ENCODE data around the gene OR2G6. TPM values are rescaled to one million over a fixed set of nuclear protein-coding genes. Genes with fewer than 3 reads are reported as not detected.

Gene OR2G6
- total and polyA plus RNA-seq, 2 of the 8 experiments (the other 6 are each of a cell fraction or from before 2014, with no cell fraction given): not detected

GRCh38 chr1:248576260-248576980, 68.5 kb downstream of the OR2G6 start (continued):
- no peak for TF ChIP-seq USF2 (IDR thresholded peaks at IDR 0.05; ENCODE audit: low read length)
- no peak for TF ChIP-seq EZH2 (IDR thresholded peaks at IDR 0.05; ENCODE audit: low read depth, low read length, severe bottlenecking)
- TF ChIP-seq TEAD4 (IDR thresholded peaks at IDR 0.05; ENCODE audit: low read depth, low read length): no peak
- no peak for TF ChIP-seq CTCF (IDR thresholded peaks at IDR 0.05; ENCODE audit: control extremely low read depth in 1 of 3, insufficient read depth in 1 of 3, low read depth in 1 of 3, low read length in 3 of 3)
- no peak for TF ChIP-seq SUZ12 (IDR thresholded peaks at IDR 0.05; ENCODE audit: low read length)
- no peak for TF ChIP-seq BACH1 (IDR thresholded peaks at IDR 0.05; ENCODE audit: low read length)
- no peak for TF ChIP-seq BCL11A (IDR thresholded peaks at IDR 0.05; ENCODE audit: low read depth in 2 of 2, low read length in 2 of 2)

Other genes starting within 250 kb of the OR2G6 start
- not detected in 2 replicates for gene OR2T33, start 230.1 kb upstream of the OR2G6 start, total RNA-seq (2021; fragmentation: NEBNext Ultra II Directional; extraction: Animal tissue kit (Norgen Biotek cat#: 25700))
- not detected in 2 replicates for gene OR2T33, start 230.1 kb upstream of the OR2G6 start, polyA plus RNA-seq (2011; rRNA removed)
- not detected in 2 replicates for gene OR2T12, start 204.6 kb upstream of the OR2G6 start, total RNA-seq (2021; fragmentation: NEBNext Ultra II Directional; extraction: Animal tissue kit (Norgen Biotek cat#: 25700))
- not detected in 2 replicates for gene OR2T12, start 204.6 kb upstream of the OR2G6 start, polyA plus RNA-seq (2011; rRNA removed)
- gene OR2M7, start 183.5 kb upstream of the OR2G6 start, total RNA-seq (2021; fragmentation: NEBNext Ultra II Directional; extraction: Animal tissue kit (Norgen Biotek cat#: 25700)): not detected in 2 replicates
- not detected in 2 replicates for gene OR2M7, start 183.5 kb upstream of the OR2G6 start, polyA plus RNA-seq (2011; rRNA removed)
- gene OR14C36, start 159.3 kb upstream of the OR2G6 start, total RNA-seq (2021; fragmentation: NEBNext Ultra II Directional; extraction: Animal tissue kit (Norgen Biotek cat#: 25700)): not detected in 2 replicates
- gene OR14C36, start 159.3 kb upstream of the OR2G6 start, polyA plus RNA-seq (2011; rRNA removed): not detected in 2 replicates
- not detected in 2 replicates for gene OR2T4, start 146.4 kb upstream of the OR2G6 start, total RNA-seq (2021; fragmentation: NEBNext Ultra II Directional; extraction: Animal tissue kit (Norgen Biotek cat#: 25700))
- not detected in 2 replicates for gene OR2T4, start 146.4 kb upstream of the OR2G6 start, polyA plus RNA-seq (2011; rRNA removed)
- not detected in 2 replicates for gene OR2T6, start 132.3 kb upstream of the OR2G6 start, total RNA-seq (2021; fragmentation: NEBNext Ultra II Directional; extraction: Animal tissue kit (Norgen Biotek cat#: 25700))
- not detected in 2 replicates for gene OR2T6, start 132.3 kb upstream of the OR2G6 start, polyA plus RNA-seq (2011; rRNA removed)
- gene OR2T1, start 105.0 kb upstream of the OR2G6 start, total RNA-seq (2021; fragmentation: NEBNext Ultra II Directional; extraction: Animal tissue kit (Norgen Biotek cat#: 25700)): not detected in 2 replicates
- gene OR2T1, start 105.0 kb upstream of the OR2G6 start, polyA plus RNA-seq (2011; rRNA removed): not detected in 2 replicates
- gene OR2T2, start 62.4 kb upstream of the OR2G6 start, total RNA-seq (2021; fragmentation: NEBNext Ultra II Directional; extraction: Animal tissue kit (Norgen Biotek cat#: 25700)): not detected in 2 replicates
- gene OR2T2, start 62.4 kb upstream of the OR2G6 start, polyA plus RNA-seq (2011; rRNA removed): not detected in 2 replicates
- gene OR2T3, start 34.7 kb upstream of the OR2G6 start, total RNA-seq (2021; fragmentation: NEBNext Ultra II Directional; extraction: Animal tissue kit (Norgen Biotek cat#: 25700)): not detected in 2 replicates
- not detected in 2 replicates for gene OR2T3, start 34.7 kb upstream of the OR2G6 start, polyA plus RNA-seq (2011; rRNA removed)
- gene OR2T5, start 19.5 kb upstream of the OR2G6 start, total RNA-seq (2021; fragmentation: NEBNext Ultra II Directional; extraction: Animal tissue kit (Norgen Biotek cat#: 25700)): not detected in 2 replicates
- not detected in 2 replicates for gene OR2T5, start 19.5 kb upstream of the OR2G6 start, polyA plus RNA-seq (2011; rRNA removed)
- gene OR2T29, start 54.7 kb downstream of the OR2G6 start, total RNA-seq (2021; fragmentation: NEBNext Ultra II Directional; extraction: Animal tissue kit (Norgen Biotek cat#: 25700)): not detected in 2 replicates
- not detected in 2 replicates for gene OR2T29, start 54.7 kb downstream of the OR2G6 start, polyA plus RNA-seq (2011; rRNA removed)
- gene OR2T34, start 66.7 kb downstream of the OR2G6 start, total RNA-seq (2021; fragmentation: NEBNext Ultra II Directional; extraction: Animal tissue kit (Norgen Biotek cat#: 25700)): not detected in 2 replicates
- not detected in 2 replicates for gene OR2T34, start 66.7 kb downstream of the OR2G6 start, polyA plus RNA-seq (2011; rRNA removed)
- not detected in 2 replicates for gene OR2T10, start 89.6 kb downstream of the OR2G6 start, total RNA-seq (2021; fragmentation: NEBNext Ultra II Directional; extraction: Animal tissue kit (Norgen Biotek cat#: 25700))
- not detected in 2 replicates for gene OR2T10, start 89.6 kb downstream of the OR2G6 start, polyA plus RNA-seq (2011; rRNA removed)
- gene OR2T11, start 127.0 kb downstream of the OR2G6 start, total RNA-seq (2021; fragmentation: NEBNext Ultra II Directional; extraction: Animal tissue kit (Norgen Biotek cat#: 25700)): not detected in 2 replicates
- gene OR2T11, start 127.0 kb downstream of the OR2G6 start, polyA plus RNA-seq (2011; rRNA removed): not detected in 2 replicates
- not detected in 2 replicates for gene OR2T35, start 137.2 kb downstream of the OR2G6 start, total RNA-seq (2021; fragmentation: NEBNext Ultra II Directional; extraction: Animal tissue kit (Norgen Biotek cat#: 25700))
- gene OR2T35, start 137.2 kb downstream of the OR2G6 start, polyA plus RNA-seq (2011; rRNA removed): not detected in 2 replicates
- gene OR2T27, start 147.5 kb downstream of the OR2G6 start, total RNA-seq (2021; fragmentation: NEBNext Ultra II Directional; extraction: Animal tissue kit (Norgen Biotek cat#: 25700)): not detected in 2 replicates
- not detected in 2 replicates for gene OR2T27, start 147.5 kb downstream of the OR2G6 start, polyA plus RNA-seq (2011; rRNA removed)
- gene OR14I1, start 194.7 kb downstream of the OR2G6 start, total RNA-seq (2021; fragmentation: NEBNext Ultra II Directional; extraction: Animal tissue kit (Norgen Biotek cat#: 25700)): not detected in 2 replicates
- not detected in 2 replicates for gene OR14I1, start 194.7 kb downstream of the OR2G6 start, polyA plus RNA-seq (2011; rRNA removed)
- gene LYPD8, start 247.7 kb downstream of the OR2G6 start, total RNA-seq (2021; fragmentation: NEBNext Ultra II Directional; extraction: Animal tissue kit (Norgen Biotek cat#: 25700)): not detected in 2 replicates
- gene LYPD8, start 247.7 kb downstream of the OR2G6 start, polyA plus RNA-seq (2011; rRNA removed): not detected in 2 replicates